Lower lobe of right lung (tissue), 2 donors: Measurements from ENCODE around the gene PEF1. TPM values are rescaled to one million over a fixed set of nuclear protein-coding genes. Genes with fewer than 3 reads are reported as not detected.

ENCODE experiments used
- ATAC-seq, 2 donors: fragments of 200-7000 bp; cut with Tn5 transposase; one replicate each; pipeline ENCODE4 v1.9.1; 2020 to 2022; ENCODE audit warnings: mild to moderate bottlenecking in 2 of 2, moderate library complexity in 2 of 2
- DNase-seq: peaks from one replicate; pipeline ENCODE4 v3.0.0-alpha.2; 2020
- H3K27ac ChIP-seq: fragments of 200-600 bp; one replicate; pipeline ENCODE4 v1.8.0; 2022
- H3K27me3 ChIP-seq: fragments of 200-600 bp; one replicate; pipeline ENCODE4 v1.8.0; 2022; ENCODE audit warnings: low read depth
- H3K36me3 ChIP-seq: fragments of 200-600 bp; one replicate; pipeline ENCODE4 v1.8.0; 2022; ENCODE audit warnings: mild to moderate bottlenecking
- H3K4me1 ChIP-seq: fragments of 200-600 bp; one replicate; pipeline ENCODE4 v1.8.0; 2022
- H3K4me3 ChIP-seq: fragments of 200-600 bp; one replicate; pipeline ENCODE4 v1.8.0; 2022; ENCODE audit warnings: mild to moderate bottlenecking
- H3K9me3 ChIP-seq: fragments of 200-600 bp; one replicate; pipeline ENCODE4 v1.8.0; 2022
- intact Hi-C: fragments of 100-400 bp; cut with DNase I; formaldehyde crosslinking; loops from one replicate; pipeline ENCODE4 v1.11.0; 2022
- total RNA-seq: library from RNA; stranded (reverse); fragmentation: NEBNext Ultra II Directional; extraction: Animal tissue kit (Norgen Biotek cat#: 25700); gene quantifications from one replicate; pipeline ENCODE4 v1.2.1, GENCODE V29; 2021
- TF ChIP-seq, protein P1 (sequence below): fragments of 200-600 bp; IDR thresholded peaks from one replicate; pipeline ENCODE4 v1.8.0; 2022; ENCODE audit warnings: antibody characterized with exemption, mild to moderate bottlenecking
- donor health status: DM: no; HTN: yes; CAD: no; lungs with severe emphysema.

Gene PEF1
- total RNA-seq, 1 donor from 2014 or later, result 61.6 TPM

DNA sequence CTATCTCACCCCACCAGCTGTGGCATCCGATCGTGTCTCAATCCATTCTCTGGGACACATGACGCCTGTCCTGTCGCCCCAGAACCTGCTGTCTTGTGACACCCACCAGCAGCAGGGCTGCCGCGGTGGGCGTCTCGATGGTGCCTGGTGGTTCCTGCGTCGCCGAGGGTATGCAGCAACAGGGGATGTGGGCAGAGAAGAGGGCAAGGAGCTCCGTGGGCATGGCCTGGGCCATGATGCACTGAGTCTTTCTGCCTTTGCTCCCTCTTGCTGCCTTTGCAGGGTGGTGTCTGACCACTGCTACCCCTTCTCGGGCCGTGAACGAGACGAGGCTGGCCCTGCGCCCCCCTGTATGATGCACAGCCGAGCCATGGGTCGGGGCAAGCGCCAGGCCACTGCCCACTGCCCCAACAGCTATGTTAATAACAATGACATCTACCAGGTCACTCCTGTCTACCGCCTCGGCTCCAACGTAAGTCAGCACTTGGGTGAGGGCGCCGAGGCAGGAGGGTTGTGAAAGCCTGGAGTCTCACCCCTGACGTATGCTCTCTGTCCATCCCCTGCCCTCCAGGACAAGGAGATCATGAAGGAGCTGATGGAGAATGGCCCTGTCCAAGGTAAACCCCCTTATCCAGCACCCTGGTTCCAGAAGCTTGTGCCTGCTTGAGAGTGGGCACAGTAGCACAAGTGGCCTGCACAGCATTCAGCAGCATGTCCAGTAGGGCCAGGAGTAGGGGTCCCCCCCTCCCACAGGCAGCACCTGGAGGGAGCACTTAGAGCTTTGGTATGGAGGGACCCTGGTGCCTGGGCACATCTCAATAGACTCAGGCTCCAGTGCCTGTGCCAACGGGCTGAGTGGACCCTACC, 59.6 kb downstream of the PEF1 start:
- intact Hi-C loops, result no loop called here
- Histone ChIP-seq H3K27ac (peak overlapping the region; percentile 60), H3K27me3 (peaks cover 16% of the 10 kb centered on the region), H3K4me1 (peaks cover 51% of the 10 kb centered on the region), H3K4me3 (peak overlapping the region; percentile 14), H3K36me3 (peaks cover 29% of the 10 kb centered on the region), H3K9me3 (no peaks in the 10 kb centered on the region)
- no peak for ATAC-seq
- TF ChIP-seq, protein P1, sequence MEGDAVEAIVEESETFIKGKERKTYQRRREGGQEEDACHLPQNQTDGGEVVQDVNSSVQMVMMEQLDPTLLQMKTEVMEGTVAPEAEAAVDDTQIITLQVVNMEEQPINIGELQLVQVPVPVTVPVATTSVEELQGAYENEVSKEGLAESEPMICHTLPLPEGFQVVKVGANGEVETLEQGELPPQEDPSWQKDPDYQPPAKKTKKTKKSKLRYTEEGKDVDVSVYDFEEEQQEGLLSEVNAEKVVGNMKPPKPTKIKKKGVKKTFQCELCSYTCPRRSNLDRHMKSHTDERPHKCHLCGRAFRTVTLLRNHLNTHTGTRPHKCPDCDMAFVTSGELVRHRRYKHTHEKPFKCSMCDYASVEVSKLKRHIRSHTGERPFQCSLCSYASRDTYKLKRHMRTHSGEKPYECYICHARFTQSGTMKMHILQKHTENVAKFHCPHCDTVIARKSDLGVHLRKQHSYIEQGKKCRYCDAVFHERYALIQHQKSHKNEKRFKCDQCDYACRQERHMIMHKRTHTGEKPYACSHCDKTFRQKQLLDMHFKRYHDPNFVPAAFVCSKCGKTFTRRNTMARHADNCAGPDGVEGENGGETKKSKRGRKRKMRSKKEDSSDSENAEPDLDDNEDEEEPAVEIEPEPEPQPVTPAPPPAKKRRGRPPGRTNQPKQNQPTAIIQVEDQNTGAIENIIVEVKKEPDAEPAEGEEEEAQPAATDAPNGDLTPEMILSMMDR, result no peak
- DNase-seq, result no peak

DNA sequence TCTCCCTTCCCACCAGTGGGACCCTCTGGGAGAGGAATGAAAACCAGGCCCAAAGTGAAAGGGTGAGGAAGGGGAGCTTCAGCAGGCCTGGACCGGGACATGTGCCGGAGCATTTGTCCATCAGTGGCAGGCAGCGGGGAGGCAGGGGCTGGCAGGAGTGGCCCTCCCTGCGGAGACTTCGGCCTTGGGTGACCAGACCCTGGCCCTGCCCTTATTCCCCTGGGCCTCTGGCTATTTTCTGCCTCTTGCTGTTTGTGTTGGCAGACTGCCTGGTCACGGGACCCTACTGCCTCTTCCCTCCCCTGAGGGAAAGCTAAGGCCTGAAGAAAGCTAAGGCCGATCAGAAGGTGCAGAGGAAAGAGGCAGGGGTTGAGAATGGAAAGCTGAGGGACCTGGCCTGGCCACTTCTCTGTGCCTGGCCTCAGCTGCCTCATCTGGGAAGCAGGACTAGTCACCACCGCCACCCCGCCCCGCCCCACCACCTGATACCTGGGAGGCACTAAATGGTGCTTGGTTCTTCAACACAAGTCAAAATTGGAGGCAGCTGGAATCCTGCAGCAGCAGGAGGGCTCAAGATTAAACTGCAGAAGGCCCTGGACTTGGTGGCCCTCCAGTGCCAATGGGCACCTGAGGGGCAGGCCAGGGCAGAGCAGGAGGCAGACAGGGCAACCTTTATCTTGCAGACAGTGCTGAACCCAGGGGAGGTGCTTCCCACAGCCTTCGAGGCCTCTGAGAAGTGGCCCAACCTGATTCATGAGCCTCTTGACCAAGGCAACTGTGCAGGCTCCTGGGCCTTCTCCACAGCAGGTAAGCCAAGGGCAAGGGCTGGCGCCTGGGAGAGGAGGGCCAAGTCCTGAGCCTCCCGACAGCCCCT, 60.4 kb downstream of the PEF1 start:
- TF ChIP-seq, protein P1, result no peak
- peak; percentile 49 to 53 for ATAC-seq
- peak; percentile 86 for DNase-seq

DNA sequence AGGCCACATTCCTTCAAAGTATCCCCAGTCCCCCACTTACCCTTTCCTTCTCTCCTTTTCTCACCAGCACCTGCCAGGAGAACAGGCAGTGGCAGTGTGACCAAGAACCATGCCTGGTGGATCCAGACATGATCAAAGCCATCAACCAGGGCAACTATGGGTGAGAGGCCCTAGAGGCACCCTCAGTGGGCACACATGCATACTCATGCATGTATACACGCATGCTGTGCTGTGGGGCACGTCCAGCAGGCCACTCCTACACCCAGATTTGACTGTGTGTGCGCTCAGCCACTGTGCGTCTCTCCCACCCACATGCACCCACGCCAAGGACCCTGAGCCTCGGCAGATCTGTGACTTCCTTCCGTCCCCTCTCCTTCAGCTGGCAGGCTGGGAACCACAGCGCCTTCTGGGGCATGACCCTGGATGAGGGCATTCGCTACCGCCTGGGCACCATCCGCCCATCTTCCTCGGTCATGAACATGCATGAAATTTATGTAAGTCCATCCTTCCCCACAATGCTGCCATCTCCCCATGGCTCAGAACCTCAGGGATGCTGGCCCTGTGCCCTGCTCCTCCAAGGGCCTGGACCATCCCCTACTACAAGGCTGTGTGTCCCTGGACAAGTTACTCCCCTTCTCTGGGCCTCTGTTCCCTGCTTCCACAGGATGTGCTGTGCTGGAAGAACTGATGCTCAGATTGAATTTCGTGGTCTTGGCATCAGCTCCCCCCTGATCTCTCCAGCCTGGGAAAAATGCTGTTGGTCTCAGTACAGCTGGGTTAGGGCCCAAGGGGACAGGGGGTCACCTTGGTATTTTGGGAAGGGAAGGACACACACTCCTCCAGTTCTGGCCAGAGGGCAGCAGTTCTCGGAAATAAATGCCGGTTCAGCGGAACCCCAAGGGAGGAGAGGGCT, 61.3 kb downstream of the PEF1 start:
- ATAC-seq (no peak), DNase-seq (no peak)
- H3K4me3 ChIP-seq, result peak overlapping the region; percentile 19

More for the DNA sequence above, 60.4 kb downstream of the PEF1 start:
- Histone ChIP-seq H3K36me3 (peaks cover 29% of the 10 kb centered on the region), H3K4me3 (peak overlapping the region; percentile 19), H3K4me1 (peaks cover 48% of the 10 kb centered on the region), H3K27me3 (peaks cover 14% of the 10 kb centered on the region), H3K27ac (peak overlapping the region; percentile 60), H3K9me3 (no peaks in the 10 kb centered on the region)
- intact Hi-C loops, result no loop called here

DNA sequence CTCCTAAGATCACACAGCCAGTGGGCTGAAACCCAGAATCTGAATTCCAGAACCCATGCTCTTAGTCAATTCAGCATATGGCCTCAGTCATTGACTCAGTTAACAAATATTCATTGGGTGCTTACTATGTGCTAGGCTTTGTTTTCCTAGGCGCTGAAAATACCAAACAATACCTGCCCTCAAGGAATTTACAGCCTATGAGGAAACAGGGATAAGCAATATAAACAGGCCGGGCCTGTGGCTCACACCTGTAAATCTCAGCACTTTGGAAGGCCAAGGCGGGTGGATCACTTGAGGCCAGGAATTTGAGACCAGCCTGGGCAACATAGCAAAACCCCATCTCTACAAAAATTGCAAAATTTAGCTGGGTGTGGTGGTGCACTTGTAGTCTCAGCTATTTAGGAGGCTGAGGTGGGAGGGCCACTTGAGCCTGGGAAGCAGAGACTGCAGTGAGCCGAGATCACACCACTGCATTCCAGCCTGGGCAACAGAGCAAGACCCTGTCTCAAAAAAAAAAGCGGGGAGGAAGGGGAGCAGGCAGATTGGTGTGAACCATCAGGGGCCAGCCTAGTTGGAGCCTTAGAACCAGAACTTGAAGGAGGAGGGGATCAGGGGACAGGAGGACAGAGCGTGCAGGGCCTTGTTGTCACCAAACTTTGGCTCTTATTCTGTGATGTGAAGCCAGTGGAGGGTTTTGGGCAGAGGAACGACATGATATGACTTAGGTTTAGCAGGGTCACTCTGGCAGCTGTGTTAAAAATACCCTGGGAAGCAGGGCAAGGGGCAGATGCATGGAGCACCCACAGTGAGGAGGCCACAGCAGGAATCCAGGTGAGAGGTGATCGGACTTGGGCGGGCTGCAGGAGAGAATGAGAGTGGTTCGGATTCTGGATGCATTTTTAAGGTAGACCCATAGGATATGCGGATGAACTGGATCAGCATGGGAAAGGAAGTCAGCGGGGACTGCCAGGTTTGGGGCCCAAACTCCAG, 62.6 kb downstream of the PEF1 start:
- Histone ChIP-seq H3K36me3 (peaks cover 26% of the 10 kb centered on the region), H3K4me3 (no peak overlapping the region), H3K27me3 (peaks cover 4% of the 10 kb centered on the region), H3K27ac (peak overlapping the region; percentile 60), H3K4me1 (peaks cover 32% of the 10 kb centered on the region), H3K9me3 (no peaks in the 10 kb centered on the region)
- DNase-seq, result no peak
- ATAC-seq, result no peak
- intact Hi-C loops, result no loop called here
- TF ChIP-seq, protein P1, result no peak

More for the DNA sequence above, 61.3 kb downstream of the PEF1 start:
- H3K36me3 ChIP-seq, result peaks cover 29% of the 10 kb centered on the region
- H3K9me3 ChIP-seq, result no peaks in the 10 kb centered on the region
- H3K27me3 ChIP-seq, result peaks cover 6% of the 10 kb centered on the region
- intact Hi-C loops, result no loop called here
- H3K27ac ChIP-seq, result peak overlapping the region; percentile 60
- TF ChIP-seq, protein P1, result no peak
- peaks cover 39% of the 10 kb centered on the region for H3K4me1 ChIP-seq
